CD14-positive monocyte (primary cell): ENCODE results near the gene DNAAF5. TPM values are rescaled to one million over a fixed set of nuclear protein-coding genes. Genes with fewer than 3 reads are reported as not detected.

Experiments
- DNase-seq, 3 donors: peaks; one replicate each; pipeline ENCODE4 v3.0.0-alpha.2; 2011 to 2022
- H2AFZ ChIP-seq: 2 replicates; pipeline ENCODE4 v1.6.0; 2012; ENCODE audit warnings: mild to moderate bottlenecking, low read depth, low read length, inconsistent platforms; ENCODE audit not compliant: insufficient read depth, poor library complexity, severe bottlenecking
- H3K27ac ChIP-seq, 2 donors: 1 replicate in 1 of 2; 2 replicates in 1 of 2; pipeline ENCODE4 v1.5.1; 2012 to 2013; ENCODE audit warnings: low read length in 2 of 2, control low read depth in 1 of 2, inconsistent platforms in 1 of 2, low read depth in 1 of 2, mild to moderate bottlenecking in 1 of 2
- H3K27me3 ChIP-seq, 2 donors: one replicate each; pipeline versions ENCODE4 v1.6.0 to v1.6.1; 2011 to 2013; ENCODE audit warnings: low read length in 2 of 2; ENCODE audit not compliant: control insufficient read depth in 2 of 2, insufficient read depth in 2 of 2
- H3K36me3 ChIP-seq, 2 donors: replicated peaks in 1 of 2; 1 replicate in 1 of 2; 2 replicates in 1 of 2; pipeline versions ENCODE4 v1.5.1 to v1.6.1; 2012 to 2013; ENCODE audit warnings: low read length in 2 of 2, control low read depth in 1 of 2, inconsistent platforms in 1 of 2, mild to moderate bottlenecking in 1 of 2; ENCODE audit not compliant: insufficient read depth in 2 of 2, control insufficient read depth in 1 of 2
- H3K4me1 ChIP-seq, 2 donors: 1 replicate in 1 of 2; 2 replicates in 1 of 2; pipeline versions ENCODE4 v1.5.1 to v1.6.1; 2012 to 2013; ENCODE audit warnings: low read length in 2 of 2, control low read depth in 1 of 2, inconsistent platforms in 1 of 2, mild to moderate bottlenecking in 1 of 2, moderate library complexity in 1 of 2; ENCODE audit not compliant: insufficient read depth in 2 of 2, control insufficient read depth in 1 of 2
- H3K4me2 ChIP-seq: replicated peaks from 2 replicates; pipeline ENCODE3; 2012; ENCODE audit warnings: low read length, moderate library complexity, mild to moderate bottlenecking; ENCODE audit not compliant: poor library complexity, severe bottlenecking; ENCODE audit errors: extremely low read depth
- H3K4me3 ChIP-seq, 3 experiments: fragments of 200-600 bp in 1 of 3; sonication (generic) in 1 of 3; replicated peaks in 1 of 3; 1 replicate in 2 of 3; 2 replicates in 1 of 3; pipeline ENCODE4 v1.5.1; 2011 to 2013; ENCODE audit warnings: low read length in 3 of 3, mild to moderate bottlenecking in 3 of 3, control low read depth in 2 of 3, low read depth in 2 of 3, inconsistent platforms in 1 of 3, moderate library complexity in 1 of 3
- H3K79me2 ChIP-seq: 2 replicates; pipeline ENCODE4 v1.6.0; 2012; ENCODE audit warnings: mild to moderate bottlenecking, control low read depth, inconsistent platforms, low read length, moderate library complexity; ENCODE audit not compliant: insufficient read depth
- H3K9ac ChIP-seq: 2 replicates; pipeline ENCODE4 v1.6.0; 2017; ENCODE audit warnings: low read length, mild to moderate bottlenecking; ENCODE audit not compliant: insufficient read depth, poor library complexity, severe bottlenecking
- H3K9me3 ChIP-seq, 2 donors: replicated peaks in 1 of 2; 1 replicate in 1 of 2; 2 replicates in 1 of 2; pipeline versions ENCODE4 v1.5.1 to v1.6.1; 2012 to 2013; ENCODE audit warnings: low read length in 2 of 2, control low read depth in 1 of 2; ENCODE audit not compliant: control insufficient read depth in 1 of 2, insufficient read depth in 1 of 2
- H4K20me1 ChIP-seq: 2 replicates; pipeline ENCODE4 v1.6.0; 2012; ENCODE audit warnings: mild to moderate bottlenecking, low read length, control low read depth, moderate library complexity; ENCODE audit not compliant: insufficient read depth
- H3K27ac Mint-ChIP-seq, 7 donors: one replicate each; pipeline ENCODE4 v1.8.0; 2020; ENCODE audit warnings: mild to moderate bottlenecking in 7 of 7, mixed read lengths in 7 of 7, moderate library complexity in 6 of 7, inconsistent platforms in 2 of 7
- H3K27me3 Mint-ChIP-seq, 3 donors: one replicate each; pipeline ENCODE4 v1.8.0; 2021 to 2022; ENCODE audit warnings: low read depth in 3 of 3, mild to moderate bottlenecking in 3 of 3, mixed read lengths in 3 of 3, moderate library complexity in 3 of 3, inconsistent platforms in 1 of 3
- H3K36me3 Mint-ChIP-seq, 2 donors: one replicate each; pipeline ENCODE4 v1.8.0; 2020; ENCODE audit warnings: mixed read lengths in 2 of 2, inconsistent platforms in 1 of 2, mild to moderate bottlenecking in 1 of 2
- H3K4me1 Mint-ChIP-seq: one replicate; pipeline ENCODE4 v1.8.0; 2020; ENCODE audit warnings: mild to moderate bottlenecking, mixed read lengths
- H3K4me3 Mint-ChIP-seq, 2 donors: one replicate each; pipeline ENCODE4 v1.8.0; 2020; ENCODE audit warnings: mild to moderate bottlenecking in 2 of 2, mixed read lengths in 2 of 2, moderate library complexity in 1 of 2
- H3K9me3 Mint-ChIP-seq, 7 donors: one replicate each; pipeline ENCODE4 v1.8.0; 2020 to 2022; ENCODE audit warnings: mixed read lengths in 7 of 7, mild to moderate bottlenecking in 6 of 7, moderate library complexity in 6 of 7, inconsistent platforms in 2 of 7
- WGBS: methylation state at CpG from one replicate; pipeline ENCODE4 v1.1.5; 2013; ENCODE audit warnings: missing lambda C conversion rate; ENCODE audit not compliant: insufficient coverage; 5-methylcytosine and 5-hydroxymethylcytosine counted together
- intact Hi-C, 2 donors: fragments of 100-400 bp; cut with micrococcal nuclease; formaldehyde crosslinking; loops; one replicate each; pipeline versions ENCODE4 v1.15.0 to v1.15.1; 2023
- polyA plus RNA-seq, 3 donors: library from polyadenylated mRNA; depleted of rRNA in 1 of 3; unstranded in 2 of 3; stranded (reverse) in 1 of 3; fragments of 300-500 nt in 2 of 3; fragments of >200 nt in 1 of 3; fragmentation: Illumina TruSeq in 2 of 3; gene quantifications; 1 replicate in 2 of 3; 2 replicates in 1 of 3; pipeline ENCODE4 v1.2.3, GENCODE V29; 2012 to 2021
- TF ChIP-seq, protein P1 (sequence below): fragments of 200-600 bp; IDR thresholded peaks from one replicate; pipeline ENCODE4 v1.8.0; 2022; ENCODE audit warnings: antibody characterized with exemption, mild to moderate bottlenecking

DNAAF5 gene
- polyA plus RNA-seq, 3 donors, result 1.2 to 9.6 (median 2.0) TPM

DNA sequence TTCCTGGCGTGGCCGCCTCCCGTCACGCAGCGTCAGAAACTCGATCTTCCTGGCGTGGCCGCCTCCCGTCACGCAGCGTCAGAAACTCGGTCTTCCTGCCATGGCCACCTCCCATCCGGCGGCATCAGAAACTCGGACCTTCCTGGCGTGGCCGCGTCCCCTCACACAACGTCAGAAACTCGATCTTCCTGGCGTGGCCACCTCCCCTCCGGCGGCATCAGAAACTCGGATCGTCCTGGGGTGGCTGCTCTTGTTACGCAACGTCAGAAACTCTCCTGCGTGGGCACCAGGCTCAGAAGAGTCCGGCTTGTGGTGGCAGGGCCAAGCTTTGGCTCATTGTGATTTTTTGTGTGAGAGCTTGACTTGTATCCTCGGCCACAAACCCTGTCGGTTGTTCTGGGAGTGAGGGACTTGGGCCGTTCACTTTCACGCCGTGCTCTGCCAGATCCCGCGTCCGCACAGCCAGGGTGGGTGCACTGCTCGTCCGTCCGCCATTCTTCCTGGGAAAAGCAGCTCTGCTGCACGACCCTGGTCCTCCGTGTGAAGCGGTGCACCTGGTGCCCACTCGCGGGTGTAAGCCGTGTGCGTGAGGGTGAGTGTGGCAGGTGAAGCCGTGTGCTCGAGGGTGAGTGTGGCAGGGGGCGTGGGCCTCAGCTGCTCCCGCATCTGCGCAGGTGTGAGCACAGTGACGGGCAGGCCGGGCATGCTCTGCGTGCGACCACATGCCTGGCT, 56.4 kb downstream of the DNAAF5 start:
- no peak overlapping the region for H3K9ac ChIP-seq
- peaks cover 0 to 3% (median 0%) of the 10 kb centered on the region in 3 donors for H3K27me3 Mint-ChIP-seq
- 97% methylated on average over 52 of the region's 56 CpGs for WGBS
- no peak overlapping the region for H3K27ac Mint-ChIP-seq
- no peak overlapping the region for H2AFZ ChIP-seq
- H3K27me3 ChIP-seq, result no peaks in the 10 kb centered on the region
- no peaks in the 10 kb centered on the region for H3K4me1 ChIP-seq
- no peak overlapping the region for H3K4me3 ChIP-seq
- H3K36me3 ChIP-seq, result peaks cover 21 to 46% of the 10 kb centered on the region in 2 donors
- H3K27ac ChIP-seq, result no peak overlapping the region
- no peaks in the 10 kb centered on the region for H3K9me3 ChIP-seq
- intact Hi-C loops, result loop anchor here in 1 of 2 donors (10.0 kb wide), 1 partner anchor 282 kb away; no protein-coding TSS in a partner anchor
- H3K4me3 Mint-ChIP-seq, result no peak overlapping the region
- peaks cover 45 to 72% of the 10 kb centered on the region in 2 donors for H3K36me3 Mint-ChIP-seq
- DNase-seq, result no peak
- TF ChIP-seq, protein P1, sequence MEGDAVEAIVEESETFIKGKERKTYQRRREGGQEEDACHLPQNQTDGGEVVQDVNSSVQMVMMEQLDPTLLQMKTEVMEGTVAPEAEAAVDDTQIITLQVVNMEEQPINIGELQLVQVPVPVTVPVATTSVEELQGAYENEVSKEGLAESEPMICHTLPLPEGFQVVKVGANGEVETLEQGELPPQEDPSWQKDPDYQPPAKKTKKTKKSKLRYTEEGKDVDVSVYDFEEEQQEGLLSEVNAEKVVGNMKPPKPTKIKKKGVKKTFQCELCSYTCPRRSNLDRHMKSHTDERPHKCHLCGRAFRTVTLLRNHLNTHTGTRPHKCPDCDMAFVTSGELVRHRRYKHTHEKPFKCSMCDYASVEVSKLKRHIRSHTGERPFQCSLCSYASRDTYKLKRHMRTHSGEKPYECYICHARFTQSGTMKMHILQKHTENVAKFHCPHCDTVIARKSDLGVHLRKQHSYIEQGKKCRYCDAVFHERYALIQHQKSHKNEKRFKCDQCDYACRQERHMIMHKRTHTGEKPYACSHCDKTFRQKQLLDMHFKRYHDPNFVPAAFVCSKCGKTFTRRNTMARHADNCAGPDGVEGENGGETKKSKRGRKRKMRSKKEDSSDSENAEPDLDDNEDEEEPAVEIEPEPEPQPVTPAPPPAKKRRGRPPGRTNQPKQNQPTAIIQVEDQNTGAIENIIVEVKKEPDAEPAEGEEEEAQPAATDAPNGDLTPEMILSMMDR, result no peak
- no peaks in the 10 kb centered on the region for H3K4me1 Mint-ChIP-seq
- H3K9me3 Mint-ChIP-seq, result peaks cover 3 to 9% (median 6%) of the 10 kb centered on the region in 7 donors
- no peaks in the 10 kb centered on the region for H4K20me1 ChIP-seq
- no peak overlapping the region for H3K4me2 ChIP-seq
- H3K79me2 ChIP-seq, result no peaks in the 10 kb centered on the region

DNA sequence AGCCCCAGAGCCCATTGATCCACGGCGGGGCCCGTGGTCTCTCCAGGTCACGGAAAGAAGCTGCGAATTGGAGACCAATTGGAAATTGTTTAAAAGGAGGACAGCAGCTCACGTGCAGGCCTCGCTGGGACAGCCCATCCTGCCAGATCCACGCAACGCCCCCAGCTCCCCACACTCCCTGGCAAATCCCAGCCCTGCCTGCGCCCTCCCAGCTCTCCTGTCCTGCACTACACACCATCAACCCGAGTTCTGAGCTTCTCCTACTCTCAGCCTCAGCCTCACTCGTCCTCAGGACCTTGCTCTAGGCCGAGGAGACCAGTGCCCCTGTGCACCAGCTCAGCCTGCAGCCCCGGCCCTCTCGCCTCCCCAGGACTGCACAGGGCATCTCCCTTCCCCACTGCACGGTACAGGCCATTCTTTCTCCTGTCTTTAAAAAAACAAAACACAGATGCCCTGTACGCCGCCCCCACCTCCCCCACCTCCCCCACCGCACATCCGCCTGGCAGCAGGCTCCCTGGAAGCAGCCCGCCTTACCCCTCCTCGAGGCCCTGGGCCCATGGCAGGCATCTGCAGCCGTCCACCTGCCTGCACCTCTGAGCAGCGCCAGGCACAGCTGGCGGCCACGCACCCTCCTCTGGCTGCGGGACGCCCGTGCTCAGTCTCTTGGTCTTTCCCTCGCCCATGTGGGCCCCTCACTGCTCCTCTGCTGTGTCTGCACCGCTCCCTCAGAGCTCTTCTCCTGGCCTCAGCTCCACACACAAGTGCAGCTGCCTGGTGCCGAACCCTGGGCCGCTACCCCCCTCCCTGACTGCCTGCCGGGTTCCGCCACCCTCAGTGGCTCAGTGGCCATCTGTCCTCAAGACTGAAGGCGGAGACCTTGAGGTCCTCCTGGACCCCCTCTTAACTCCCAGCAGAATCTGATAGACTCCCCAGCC, 57.3 kb downstream of the DNAAF5 start:
- WGBS, result 92% methylated on average over 34 of the region's 36 CpGs
- no peaks in the 10 kb centered on the region for H3K79me2 ChIP-seq
- Mint-ChIP-seq H3K27me3 (peaks cover 0 to 4% (median 0%) of the 10 kb centered on the region in 3 donors), H3K4me1 (no peaks in the 10 kb centered on the region), H3K36me3 (peaks cover 38 to 64% of the 10 kb centered on the region in 2 donors), H3K4me3 (no peak overlapping the region), H3K9me3 (peaks cover 7 to 9% (median 8%) of the 10 kb centered on the region in 7 donors), H3K27ac (peak overlapping the region in 2 of 7 donors; percentile 26 to 71)
- DNase-seq, result no peak
- H4K20me1 ChIP-seq, result no peaks in the 10 kb centered on the region
- no peak overlapping the region for H3K4me2 ChIP-seq
- H3K27me3 ChIP-seq, result no peaks in the 10 kb centered on the region
- no peaks in the 10 kb centered on the region for H3K9me3 ChIP-seq
- TF ChIP-seq, protein P1, result no peak
- no peak overlapping the region for H3K4me3 ChIP-seq
- no peak overlapping the region for H3K27ac ChIP-seq
- intact Hi-C loops, result loop anchor here in 1 of 2 donors (10.0 kb wide), 1 partner anchor 281 kb away; no protein-coding TSS in a partner anchor
- H3K9ac ChIP-seq, result no peak overlapping the region
- peaks cover 17 to 38% of the 10 kb centered on the region in 2 donors for H3K36me3 ChIP-seq
- H2AFZ ChIP-seq, result no peak overlapping the region
- H3K4me1 ChIP-seq, result no peaks in the 10 kb centered on the region
